ENCODE measurements around the gene YEATS2.

The YEATS2 gene

GRCh38 chr3:183837390-183837789 lies 139.8 kb downstream of the YEATS2 start:
- DNase-seq (ENCODE audit: low read depth in 2 of 2): no peak

- DNase-seq (ENCODE audit: low read depth in 2 of 2): no peak
These were observed 140.3 kb downstream of the YEATS2 start for GRCh38 chr3:183837894-183838293.

- DNase-seq (ENCODE audit: low read depth in 2 of 2): no peak
These were observed 142.2 kb downstream of the YEATS2 start for GRCh38 chr3:183839751-183840150.

- DNase-seq (ENCODE audit: low read depth in 2 of 2): no peak
These were observed 147.0 kb downstream of the YEATS2 start for GRCh38 chr3:183844606-183845005.

GRCh38 chr3:183845090-183845489 lies 147.5 kb downstream of the YEATS2 start:
- DNase-seq (ENCODE audit: low read depth in 2 of 2): no peak

GRCh38 chr3:183845608-183846288 lies 148.2 kb downstream of the YEATS2 start:
- DNase-seq (ENCODE audit: low read depth in 2 of 2): no peak

- no peak for DNase-seq (ENCODE audit: low read depth in 2 of 2)
These were observed 156.9 kb downstream of the YEATS2 start for GRCh38 chr3:183854318-183855035.

- no peak for DNase-seq (ENCODE audit: low read depth in 2 of 2)
These were observed 160.3 kb downstream of the YEATS2 start for GRCh38 chr3:183857863-183858262.
